GM12875 (cell line): ENCODE measurements around the gene NBEA.
A peak's percentile ranks its signal among the peaks of the same experiment; 100 is the strongest.

Experiments
- H3K4me3 ChIP-seq: one replicate; pipeline ENCODE4 v1.5.1; 2011; ENCODE audit warnings: low read depth, low read length, control low read depth
- CTCF ChIP-seq: IDR thresholded peaks from 2 replicates; pipeline ENCODE4 v1.5.1; 2011; ENCODE audit warnings: low read depth, mild to moderate bottlenecking, control low read depth, inconsistent platforms, low read length, moderate library complexity, borderline replicate concordance; ENCODE audit not compliant: insufficient read depth

The NBEA gene

GRCh38 chr13:35603593-35604285, 661.7 kb downstream of the NBEA start:
- no peak for TF ChIP-seq CTCF
- H3K4me3 ChIP-seq: no peak overlapping the region

- TF ChIP-seq CTCF: no peak
- H3K4me3 ChIP-seq: no peak overlapping the region
These were observed 672.6 kb downstream of the NBEA start for GRCh38 chr13:35614666-35615065.

DNA sequence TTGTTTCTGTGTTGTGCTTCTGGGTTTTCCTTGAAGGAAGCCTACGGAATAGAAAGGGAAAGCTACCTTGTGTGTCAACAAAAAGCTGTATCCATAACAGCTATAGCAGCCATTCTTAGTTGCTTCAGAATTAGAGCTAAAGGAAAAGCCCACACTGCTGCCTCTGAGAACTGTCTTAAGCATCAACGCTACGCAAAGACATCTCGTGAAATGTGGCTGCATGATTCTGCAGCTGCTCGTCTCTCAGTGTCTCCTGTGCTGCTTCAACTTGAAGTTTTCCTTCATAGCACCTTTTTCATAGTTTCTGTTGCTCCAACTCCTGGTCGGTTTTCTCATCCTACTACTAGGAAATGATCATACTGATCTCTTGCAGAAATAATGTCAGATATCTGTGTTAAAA, 675.4 kb downstream of the NBEA start:
- no peak overlapping the region for H3K4me3 ChIP-seq
- no peak for TF ChIP-seq CTCF

DNA sequence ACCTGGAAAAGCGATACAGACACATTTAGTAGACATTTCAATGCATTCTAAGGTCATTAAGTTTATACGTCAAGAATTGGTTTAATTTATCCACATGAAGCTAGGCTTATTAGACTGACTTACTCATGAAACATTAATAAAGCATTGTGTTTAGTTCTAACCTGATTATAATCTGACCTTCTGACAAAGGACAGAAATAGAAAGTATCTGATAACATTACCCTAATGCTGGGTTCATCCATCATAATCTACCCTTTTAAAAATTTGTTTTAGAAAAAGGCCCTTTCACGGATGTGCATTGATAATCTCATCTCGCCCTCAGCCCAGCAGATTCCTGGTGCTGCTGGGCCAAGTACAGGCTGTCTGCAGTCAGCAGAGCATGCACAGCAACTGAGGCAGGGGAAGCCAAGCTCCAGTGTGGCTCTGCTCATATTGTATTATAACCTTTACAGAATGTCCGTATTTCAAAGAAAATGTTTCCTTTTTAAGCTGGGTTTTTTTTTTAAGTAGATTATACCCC, 676.6 kb downstream of the NBEA start:
- TF ChIP-seq CTCF: no peak
- H3K4me3 ChIP-seq: no peak overlapping the region

- H3K4me3 ChIP-seq: no peak overlapping the region
- TF ChIP-seq CTCF: no peak
These were observed 679.9 kb downstream of the NBEA start for GRCh38 chr13:35621989-35622388.

DNA sequence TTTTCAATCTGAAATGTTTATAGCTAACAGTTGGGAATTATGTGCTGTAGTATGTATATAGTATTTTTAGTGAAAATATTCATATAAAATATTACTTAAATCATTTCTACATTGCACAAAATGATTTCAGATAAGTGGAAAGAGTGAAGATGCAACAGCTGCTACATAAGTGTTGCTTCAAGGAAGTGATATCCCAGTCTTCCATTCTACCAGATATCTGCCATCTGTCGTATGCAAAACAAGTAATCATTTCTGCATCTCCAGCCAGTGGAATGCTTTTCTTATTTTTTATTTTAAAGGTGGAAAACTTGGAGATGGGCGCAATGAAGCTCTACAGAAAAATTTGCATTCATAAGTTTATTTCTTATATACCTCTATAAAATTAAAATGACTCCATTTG, 687.0 kb downstream of the NBEA start:
- no peak overlapping the region for H3K4me3 ChIP-seq
- TF ChIP-seq CTCF: no peak

- no peak overlapping the region for H3K4me3 ChIP-seq
- peak; percentile 71; the same call in 1 of the 2 replicates for TF ChIP-seq CTCF
These were observed 688.6 kb downstream of the NBEA start for GRCh38 chr13:35630551-35631275.
